HepG2 (cell line): ENCODE results near the gene RGS19. TPM values are rescaled to one million over a fixed set of nuclear protein-coding genes. Genes with fewer than 3 reads are reported as not detected.

Experiments used
- AHR ChIP-seq: IDR thresholded peaks from 2 replicates; pipeline ENCODE4 v1.6.1; 2018; ENCODE audit warnings: missing genetic modification reagents, missing compliant biosample characterization
- ATAD3A ChIP-seq: sonication (generic); formaldehyde crosslinking; IDR thresholded peaks from 2 replicates; pipeline ENCODE4 v1.4.0; 2020; ENCODE audit warnings: missing genetic modification reagents
- ATRX ChIP-seq: sonication (generic); formaldehyde crosslinking; IDR thresholded peaks from 2 replicates; pipeline ENCODE4 v1.4.0; 2020; ENCODE audit warnings: missing genetic modification reagents, borderline replicate concordance
- CENPX ChIP-seq: sonication (generic); formaldehyde crosslinking; IDR thresholded peaks from 2 replicates; pipeline ENCODE4 v1.9.0; 2021; ENCODE audit warnings: mild to moderate bottlenecking, missing genetic modification reagents, moderate library complexity
- EED ChIP-seq: sonication (generic); formaldehyde crosslinking; IDR thresholded peaks from 2 replicates; pipeline ENCODE4 v1.5.0; 2020; ENCODE audit warnings: mild to moderate bottlenecking, missing genetic modification reagents
- GLI4 ChIP-seq: sonication (generic); formaldehyde crosslinking; IDR thresholded peaks from 2 replicates; pipeline ENCODE4 v1.5.1; 2020; ENCODE audit warnings: missing genetic modification reagents, mild to moderate bottlenecking, moderate library complexity, borderline replicate concordance
- HOXA5 ChIP-seq: sonication (generic); formaldehyde crosslinking; IDR thresholded peaks from 2 replicates; pipeline ENCODE4 v1.4.0; 2020; ENCODE audit warnings: missing genetic modification reagents
- MBD4 ChIP-seq: IDR thresholded peaks from 2 replicates; pipeline ENCODE4 v1.6.1; 2012; ENCODE audit warnings: low read length, inconsistent platforms, borderline replicate concordance
- SNRNP70 ChIP-seq: fragments of 200-400 bp; formaldehyde crosslinking; IDR thresholded peaks from 2 replicates; pipeline ENCODE4 v1.6.1; 2017; ENCODE audit warnings: mild to moderate bottlenecking, low read depth, low read length, moderate library complexity
- TMF1 ChIP-seq: sonication (generic); formaldehyde crosslinking; IDR thresholded peaks from 2 replicates; pipeline ENCODE4 v1.8.1; 2022; ENCODE audit warnings: low read depth, missing genetic modification reagents
- ZMYM3 ChIP-seq: sonication (generic); formaldehyde crosslinking; IDR thresholded peaks from 2 replicates; pipeline ENCODE4 v1.5.1; 2020; ENCODE audit warnings: mild to moderate bottlenecking, missing genetic modification reagents
- ZNF274 ChIP-seq: sonication (generic); formaldehyde crosslinking; IDR thresholded peaks from 2 replicates; pipeline ENCODE4 v1.5.1; 2020; ENCODE audit warnings: mild to moderate bottlenecking, missing genetic modification reagents
- ZNF484 ChIP-seq: sonication (generic); formaldehyde crosslinking; IDR thresholded peaks from 2 replicates; pipeline ENCODE4 v1.5.1; 2020; ENCODE audit warnings: mild to moderate bottlenecking, low read depth, missing genetic modification reagents, borderline replicate concordance
- ZNF660 ChIP-seq: sonication (generic); formaldehyde crosslinking; IDR thresholded peaks from 2 replicates; pipeline ENCODE4 v1.5.1; 2020; ENCODE audit warnings: mild to moderate bottlenecking, low read depth, missing genetic modification reagents, borderline replicate concordance
- ZNF777 ChIP-seq: sonication (generic); formaldehyde crosslinking; IDR thresholded peaks from 2 replicates; pipeline ENCODE4 v1.4.0; 2020; ENCODE audit warnings: missing genetic modification reagents
- polyA plus RNA-seq, 8 experiments: library from polyadenylated mRNA; depleted of rRNA in 3 of 8; stranded (reverse) in 7 of 8; unstranded in 1 of 8; fragments of >200 nt; fragmentation: Illumina TruSeq in 4 of 8; extraction: Trizol in 4 of 8; gene quantifications; 2 replicates each; pipeline versions ENCODE4 v1.2.1 to v1.2.3, GENCODE V29; 2011 to 2016; ENCODE audit warnings: low read depth in 4 of 8, missing spikeins in 1 of 8, mixed read lengths in 1 of 8; ENCODE audit not compliant: insufficient read depth in 1 of 8
- total RNA-seq, 5 experiments: library from RNA; depleted of rRNA; stranded (reverse); fragments of >200 nt; fragmentation: Illumina TruSeq; extraction: Trizol; gene quantifications; 2 replicates each; pipeline ENCODE4 v1.2.3, GENCODE V29; 2016; ENCODE audit warnings: low read depth in 1 of 5
- TF ChIP-seq, protein P1 (sequence below): sonication (generic); formaldehyde crosslinking; IDR thresholded peaks from 2 replicates; pipeline ENCODE4 v1.8.0; 2022; ENCODE audit warnings: missing genetic modification reagents, mild to moderate bottlenecking, inconsistent platforms, borderline replicate concordance
- TF ChIP-seq, protein P2 (sequence below): sonication (generic); formaldehyde crosslinking; IDR thresholded peaks from 2 replicates; pipeline ENCODE4 v1.9.0; 2021; ENCODE audit warnings: missing genetic modification reagents, mild to moderate bottlenecking, borderline replicate concordance
- TF ChIP-seq, protein P3 (sequence below): sonication (generic); formaldehyde crosslinking; IDR thresholded peaks from 2 replicates; pipeline ENCODE4 v1.4.0; 2020; ENCODE audit warnings: missing genetic modification reagents, borderline replicate concordance
- TF ChIP-seq, protein P4 (sequence below): sonication (generic); formaldehyde crosslinking; IDR thresholded peaks from 2 replicates; pipeline ENCODE4 v1.5.0; 2020; ENCODE audit warnings: mild to moderate bottlenecking, missing genetic modification reagents

The RGS19 gene
- total and polyA plus RNA-seq, 2 of the 13 experiments (the other 11 are each of a cell fraction or from before 2014, with no cell fraction given), result 10.7 to 11.9 TPM

DNA sequence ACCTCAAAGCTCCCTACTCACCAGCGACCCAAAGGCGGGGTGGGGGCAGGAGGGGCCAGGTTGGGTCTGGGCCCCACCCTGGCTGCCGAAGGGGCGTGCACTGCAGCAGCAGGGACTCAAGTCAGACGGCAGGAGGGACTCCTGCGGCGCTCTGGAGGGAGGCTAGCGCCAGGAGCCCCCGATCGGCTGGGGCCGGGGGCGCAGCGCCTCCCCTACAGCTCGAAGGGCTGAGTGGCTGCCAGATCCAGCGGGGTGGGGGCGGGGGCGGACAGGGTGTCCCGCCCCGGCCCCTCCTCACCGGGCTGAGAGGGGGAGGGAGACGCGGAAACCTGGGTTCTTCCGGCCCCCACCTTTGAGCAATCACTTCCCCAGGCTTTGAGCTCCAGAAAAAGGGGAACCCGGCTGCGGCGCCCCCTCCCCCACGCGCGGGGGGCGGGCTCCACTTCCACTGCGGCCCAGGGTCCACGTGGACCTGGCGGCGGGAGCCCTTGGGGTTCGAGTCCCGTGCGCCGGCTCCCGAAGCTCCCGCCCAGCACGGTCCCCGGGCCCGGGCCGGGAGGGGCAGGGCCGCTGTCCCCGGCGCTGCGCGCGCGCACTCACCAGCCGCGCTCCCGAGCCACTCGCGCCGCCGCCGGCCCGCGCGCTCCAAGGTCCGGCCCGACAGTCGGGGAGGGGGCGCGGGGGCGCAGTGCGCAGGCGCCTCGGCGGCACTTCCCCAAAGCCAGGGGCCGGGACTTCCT lies at the start of gene RGS19 (continued):
- TF ChIP-seq, protein P1, sequence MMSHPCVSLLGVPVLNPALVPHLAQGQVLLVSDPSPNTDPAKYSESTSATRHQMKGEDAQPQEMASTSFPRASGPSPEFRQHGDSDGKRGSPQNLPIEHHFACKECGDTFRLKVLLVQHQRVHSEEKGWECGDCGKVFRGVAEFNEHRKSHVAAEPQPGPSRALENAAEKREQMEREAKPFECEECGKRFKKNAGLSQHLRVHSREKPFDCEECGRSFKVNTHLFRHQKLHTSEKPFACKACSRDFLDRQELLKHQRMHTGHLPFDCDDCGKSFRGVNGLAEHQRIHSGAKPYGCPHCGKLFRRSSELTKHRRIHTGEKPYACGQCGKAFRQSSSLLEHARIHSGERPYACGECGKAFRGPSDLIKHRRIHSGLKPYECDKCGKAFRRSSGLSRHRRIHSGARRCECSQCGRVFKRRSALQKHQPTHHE (CRISPR knock-in tag), result no peak
- TF ChIP-seq, protein P2, sequence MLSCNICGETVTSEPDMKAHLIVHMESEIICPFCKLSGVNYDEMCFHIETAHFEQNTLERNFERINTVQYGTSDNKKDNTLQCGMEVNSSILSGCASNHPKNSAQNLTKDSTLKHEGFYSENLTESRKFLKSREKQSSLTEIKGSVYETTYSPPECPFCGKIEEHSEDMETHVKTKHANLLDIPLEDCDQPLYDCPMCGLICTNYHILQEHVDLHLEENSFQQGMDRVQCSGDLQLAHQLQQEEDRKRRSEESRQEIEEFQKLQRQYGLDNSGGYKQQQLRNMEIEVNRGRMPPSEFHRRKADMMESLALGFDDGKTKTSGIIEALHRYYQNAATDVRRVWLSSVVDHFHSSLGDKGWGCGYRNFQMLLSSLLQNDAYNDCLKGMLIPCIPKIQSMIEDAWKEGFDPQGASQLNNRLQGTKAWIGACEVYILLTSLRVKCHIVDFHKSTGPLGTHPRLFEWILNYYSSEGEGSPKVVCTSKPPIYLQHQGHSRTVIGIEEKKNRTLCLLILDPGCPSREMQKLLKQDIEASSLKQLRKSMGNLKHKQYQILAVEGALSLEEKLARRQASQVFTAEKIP (CRISPR knock-in tag), result no peak
- TF ChIP-seq GLI4, result no peak
- TF ChIP-seq, protein P3, sequence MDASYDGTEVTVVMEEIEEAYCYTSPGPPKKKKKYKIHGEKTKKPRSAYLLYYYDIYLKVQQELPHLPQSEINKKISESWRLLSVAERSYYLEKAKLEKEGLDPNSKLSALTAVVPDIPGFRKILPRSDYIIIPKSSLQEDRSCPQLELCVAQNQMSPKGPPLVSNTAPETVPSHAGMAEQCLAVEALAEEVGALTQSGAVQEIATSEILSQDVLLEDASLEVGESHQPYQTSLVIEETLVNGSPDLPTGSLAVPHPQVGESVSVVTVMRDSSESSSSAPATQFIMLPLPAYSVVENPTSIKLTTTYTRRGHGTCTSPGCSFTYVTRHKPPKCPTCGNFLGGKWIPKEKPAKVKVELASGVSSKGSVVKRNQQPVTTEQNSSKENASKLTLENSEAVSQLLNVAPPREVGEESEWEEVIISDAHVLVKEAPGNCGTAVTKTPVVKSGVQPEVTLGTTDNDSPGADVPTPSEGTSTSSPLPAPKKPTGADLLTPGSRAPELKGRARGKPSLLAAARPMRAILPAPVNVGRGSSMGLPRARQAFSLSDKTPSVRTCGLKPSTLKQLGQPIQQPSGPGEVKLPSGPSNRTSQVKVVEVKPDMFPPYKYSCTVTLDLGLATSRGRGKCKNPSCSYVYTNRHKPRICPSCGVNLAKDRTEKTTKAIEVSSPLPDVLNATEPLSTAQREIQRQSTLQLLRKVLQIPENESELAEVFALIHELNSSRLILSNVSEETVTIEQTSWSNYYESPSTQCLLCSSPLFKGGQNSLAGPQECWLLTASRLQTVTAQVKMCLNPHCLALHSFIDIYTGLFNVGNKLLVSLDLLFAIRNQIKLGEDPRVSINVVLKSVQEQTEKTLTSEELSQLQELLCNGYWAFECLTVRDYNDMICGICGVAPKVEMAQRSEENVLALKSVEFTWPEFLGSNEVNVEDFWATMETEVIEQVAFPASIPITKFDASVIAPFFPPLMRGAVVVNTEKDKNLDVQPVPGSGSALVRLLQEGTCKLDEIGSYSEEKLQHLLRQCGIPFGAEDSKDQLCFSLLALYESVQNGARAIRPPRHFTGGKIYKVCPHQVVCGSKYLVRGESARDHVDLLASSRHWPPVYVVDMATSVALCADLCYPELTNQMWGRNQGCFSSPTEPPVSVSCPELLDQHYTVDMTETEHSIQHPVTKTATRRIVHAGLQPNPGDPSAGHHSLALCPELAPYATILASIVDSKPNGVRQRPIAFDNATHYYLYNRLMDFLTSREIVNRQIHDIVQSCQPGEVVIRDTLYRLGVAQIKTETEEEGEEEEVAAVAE (CRISPR knock-in tag), result no peak; the same call in 1 of the 2 replicates
- TF ChIP-seq MBD4, result no peak
- no peak for TF ChIP-seq ZNF274 (CRISPR knock-in tag)
- TF ChIP-seq ZMYM3, result peak; percentile 99
- peak; percentile 41 for TF ChIP-seq TMF1
- peak; percentile 72; the same call in 1 of the 2 replicates for TF ChIP-seq ZNF777 (CRISPR knock-in tag)
- TF ChIP-seq, protein P4, sequence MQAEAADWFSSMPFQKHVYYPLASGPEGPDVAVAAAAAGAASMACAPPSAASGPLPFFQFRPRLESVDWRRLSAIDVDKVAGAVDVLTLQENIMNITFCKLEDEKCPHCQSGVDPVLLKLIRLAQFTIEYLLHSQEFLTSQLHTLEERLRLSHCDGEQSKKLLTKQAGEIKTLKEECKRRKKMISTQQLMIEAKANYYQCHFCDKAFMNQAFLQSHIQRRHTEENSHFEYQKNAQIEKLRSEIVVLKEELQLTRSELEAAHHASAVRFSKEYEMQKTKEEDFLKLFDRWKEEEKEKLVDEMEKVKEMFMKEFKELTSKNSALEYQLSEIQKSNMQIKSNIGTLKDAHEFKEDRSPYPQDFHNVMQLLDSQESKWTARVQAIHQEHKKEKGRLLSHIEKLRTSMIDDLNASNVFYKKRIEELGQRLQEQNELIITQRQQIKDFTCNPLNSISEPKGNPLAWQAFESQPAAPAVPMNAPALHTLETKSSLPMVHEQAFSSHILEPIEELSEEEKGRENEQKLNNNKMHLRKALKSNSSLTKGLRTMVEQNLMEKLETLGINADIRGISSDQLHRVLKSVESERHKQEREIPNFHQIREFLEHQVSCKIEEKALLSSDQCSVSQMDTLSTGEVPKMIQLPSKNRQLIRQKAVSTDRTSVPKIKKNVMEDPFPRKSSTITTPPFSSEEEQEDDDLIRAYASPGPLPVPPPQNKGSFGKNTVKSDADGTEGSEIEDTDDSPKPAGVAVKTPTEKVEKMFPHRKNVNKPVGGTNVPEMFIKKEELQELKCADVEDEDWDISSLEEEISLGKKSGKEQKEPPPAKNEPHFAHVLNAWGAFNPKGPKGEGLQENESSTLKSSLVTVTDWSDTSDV (CRISPR knock-in tag), result no peak
- no peak for TF ChIP-seq ATAD3A (CRISPR knock-in tag)
- no peak for TF ChIP-seq ATRX (CRISPR knock-in tag)
- TF ChIP-seq CENPX (CRISPR knock-in tag), result no peak
- TF ChIP-seq EED, result no peak
- peak; percentile 58; the same call in 1 of the 2 replicates for TF ChIP-seq HOXA5 (CRISPR knock-in tag)
- no peak for TF ChIP-seq SNRNP70
- TF ChIP-seq ZNF660 (CRISPR knock-in tag), result no peak
- TF ChIP-seq ZNF484 (CRISPR knock-in tag), result no peak
- TF ChIP-seq AHR (CRISPR knock-in tag), result no peak
